AG04449 (cell line): ENCODE measurements around the gene ROBO1.

ENCODE experiments used
- CTCF ChIA-PET: fragments of 350-600 bp; formaldehyde crosslinking; extraction: SDS; loops from one replicate; lab custom pipeline; 2021; ENCODE audit warnings: antibody characterized with exemption; lab: Yijun Ruan, JAX
- POLR2A ChIA-PET: fragments of 400-600, 350-600 bp; formaldehyde crosslinking; extraction: SDS; loops from one replicate; lab custom pipeline; 2020; ENCODE audit warnings: antibody characterized with exemption, inconsistent platforms; lab: Yijun Ruan, JAX
- DNase-seq: peaks from one replicate; pipeline ENCODE4 v3.0.0-alpha.2; 2010; ENCODE audit warnings: low read depth, low spot score
- H3K4me3 ChIP-seq: 2 replicates; pipeline ENCODE4 v1.5.1; 2011; ENCODE audit warnings: low read depth, mild to moderate bottlenecking, control low read depth, low read length
- CTCF ChIP-seq: IDR thresholded peaks from one replicate; pipeline ENCODE4 v1.5.1; 2011; ENCODE audit warnings: mild to moderate bottlenecking, moderate library complexity, low read length, control low read depth, inconsistent platforms; ENCODE audit not compliant: insufficient read depth; ENCODE audit errors: missing control alignments

ROBO1 gene

GRCh38 chr3:79162653-79163052, 605.1 kb downstream of the ROBO1 start:
- TF ChIP-seq CTCF, result no peak

GRCh38 chr3:79161941-79162340, 605.9 kb downstream of the ROBO1 start:
- H3K4me3 ChIP-seq, result no peak overlapping the region
- DNase-seq, result no peak
- ChIA-PET CTCF (no interaction called here), POLR2A (no interaction called here)
- TF ChIP-seq CTCF, result no peak

More at GRCh38 chr3:79162653-79163052, 605.1 kb downstream of the ROBO1 start:
- DNase-seq, result no peak
- no peak overlapping the region for H3K4me3 ChIP-seq
- POLR2A ChIA-PET, result no interaction called here
- CTCF ChIA-PET, result no interaction called here

- POLR2A ChIA-PET, result no interaction called here
- CTCF ChIA-PET, result no interaction called here
- no peak overlapping the region for H3K4me3 ChIP-seq
- TF ChIP-seq CTCF, result no peak
- no peak for DNase-seq
Measured at GRCh38 chr3:79160421-79160820, 607.4 kb downstream of the ROBO1 start.

GRCh38 chr3:79159736-79160135, 608.1 kb downstream of the ROBO1 start:
- no peak for DNase-seq
- TF ChIP-seq CTCF, result no peak
- CTCF ChIA-PET, result no interaction called here
- no peak overlapping the region for H3K4me3 ChIP-seq
- POLR2A ChIA-PET, result no interaction called here

GRCh38 chr3:79157191-79157590, 610.6 kb downstream of the ROBO1 start:
- no peak overlapping the region for H3K4me3 ChIP-seq
- DNase-seq, result no peak
- TF ChIP-seq CTCF, result no peak
- ChIA-PET POLR2A (no interaction called here), CTCF (no interaction called here)

- POLR2A ChIA-PET, result no interaction called here
Measured at GRCh38 chr3:79154865-79155264, 612.9 kb downstream of the ROBO1 start.

More at GRCh38 chr3:79154865-79155264, 612.9 kb downstream of the ROBO1 start:
- no peak overlapping the region for H3K4me3 ChIP-seq
- DNase-seq, result no peak
- CTCF ChIA-PET, result no interaction called here
- no peak for TF ChIP-seq CTCF
